Eye (tissue), 1 donor: ENCODE data around the gene SHANK3.
"Not testable (repeated sequence)": the region's sequence is repeated elsewhere in the genome, so short reads cannot be mapped to it uniquely, and the experiment has no call there.

ENCODE experiments used
- DNase-seq: peaks from one replicate; pipeline ENCODE4 v3.0.0-alpha.2; 2015

The SHANK3 gene

GRCh38 chr22:50672471-50673230, at the start of gene SHANK3:
SHANK3 (plus strand) TSS chr22:50672823.
- peak; percentile 8 for DNase-seq

- DNase-seq: no peak
Measured at GRCh38 chr22:50624347-50625130, 48.1 kb upstream of the SHANK3 start.

- DNase-seq: no peak
Measured at GRCh38 chr22:50625131-50625567, 47.5 kb upstream of the SHANK3 start.

GRCh38 chr22:50625568-50626313, 46.9 kb upstream of the SHANK3 start:
- DNase-seq: no peak

- no peak for DNase-seq
Measured at GRCh38 chr22:50626314-50626849, 46.2 kb upstream of the SHANK3 start.

GRCh38 chr22:50626850-50627641, 45.6 kb upstream of the SHANK3 start:
- no peak for DNase-seq

GRCh38 chr22:50627642-50628542, 44.7 kb upstream of the SHANK3 start, which contains the start of gene ARSA:
ARSA (minus strand) TSS chr22:50628152; CDS start chr22:50627779, 373 bp downstream.
- DNase-seq: peak; percentile 86

- DNase-seq: peak; percentile 11
Measured at GRCh38 chr22:50628543-50629134, 44.0 kb upstream of the SHANK3 start.

GRCh38 chr22:50630376-50630775, 42.2 kb upstream of the SHANK3 start:
- DNase-seq: no peak

GRCh38 chr22:50633086-50633485, 39.5 kb upstream of the SHANK3 start:
- no peak for DNase-seq

GRCh38 chr22:50633771-50634170, 38.9 kb upstream of the SHANK3 start:
- no peak for DNase-seq

GRCh38 chr22:50635591-50635990, 37.0 kb upstream of the SHANK3 start:
- DNase-seq: no peak

GRCh38 chr22:50640296-50640695, 32.3 kb upstream of the SHANK3 start:
- not testable (repeated sequence) for DNase-seq

GRCh38 chr22:50640857-50641647, 31.6 kb upstream of the SHANK3 start:
- peak; percentile 52 for DNase-seq

GRCh38 chr22:50641696-50642607, 30.7 kb upstream of the SHANK3 start:
- peak; percentile 89 for DNase-seq

- DNase-seq: not testable (repeated sequence)
Measured at GRCh38 chr22:50643021-50643820, 29.4 kb upstream of the SHANK3 start.

- not testable (repeated sequence) for DNase-seq
Measured at GRCh38 chr22:50643821-50644101, 28.9 kb upstream of the SHANK3 start.

GRCh38 chr22:50653256-50653655, 19.4 kb upstream of the SHANK3 start:
- no peak for DNase-seq
